Erythroblast (primary cell): ENCODE measurements around the gene HTATSF1.

Experiments
- DNase-seq, 2 experiments: peaks; one replicate each; lab custom pipeline; 2025; lab: John Stamatoyannopoulos, UW
- GATA1 ChIP-seq: IDR thresholded peaks from 2 replicates; pipeline ENCODE4 v1.6.1; 2011; ENCODE audit warnings: low read depth, mild to moderate bottlenecking, control low read depth, low read length, moderate library complexity
- POLR2A ChIP-seq: IDR thresholded peaks from 2 replicates; pipeline ENCODE4 v1.6.1; 2011; ENCODE audit warnings: mild to moderate bottlenecking, low read length

HTATSF1 gene

GRCh38 chrX:136477026-136477425 lies 20.4 kb upstream of the HTATSF1 start:
- peak; percentile 6 to 30 for DNase-seq
- no peak for TF ChIP-seq GATA1
- TF ChIP-seq POLR2A = no peak

DNA sequence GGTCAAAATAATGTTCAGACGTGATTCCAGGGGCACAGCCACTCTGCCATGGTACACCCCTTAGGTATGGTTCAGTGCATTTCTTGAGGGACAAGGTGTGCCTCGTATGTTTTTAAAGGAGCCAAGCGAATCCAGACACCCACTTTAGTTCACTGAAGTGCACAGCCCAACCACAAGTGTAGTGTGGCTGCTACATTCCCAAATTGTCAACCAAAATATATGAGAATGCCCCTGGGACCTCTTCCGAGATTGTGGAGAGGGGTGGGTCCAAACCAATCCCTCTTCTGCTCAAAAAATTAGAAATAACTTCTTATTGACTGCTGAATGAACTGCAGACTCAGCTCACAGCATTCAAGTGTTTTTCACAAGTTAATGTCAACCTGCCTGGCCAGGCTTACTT lies 17.0 kb upstream of the HTATSF1 start:
- no peak for DNase-seq
- TF ChIP-seq POLR2A (no peak), GATA1 (no peak)

GRCh38 chrX:136487647-136488046 lies 9.7 kb upstream of the HTATSF1 start, which contains the start of gene BRS3:
Gene BRS3, plus strand, starts transcription at chrX:136487947. Its CDS starts 168 bp downstream, at chrX:136488115.
- TF ChIP-seq POLR2A (no peak), GATA1 (no peak)
- DNase-seq = no peak

GRCh38 chrX:136488706-136489105 lies 8.7 kb upstream of the HTATSF1 start:
- TF ChIP-seq GATA1 (no peak), POLR2A (no peak)
- no peak for DNase-seq

DNA sequence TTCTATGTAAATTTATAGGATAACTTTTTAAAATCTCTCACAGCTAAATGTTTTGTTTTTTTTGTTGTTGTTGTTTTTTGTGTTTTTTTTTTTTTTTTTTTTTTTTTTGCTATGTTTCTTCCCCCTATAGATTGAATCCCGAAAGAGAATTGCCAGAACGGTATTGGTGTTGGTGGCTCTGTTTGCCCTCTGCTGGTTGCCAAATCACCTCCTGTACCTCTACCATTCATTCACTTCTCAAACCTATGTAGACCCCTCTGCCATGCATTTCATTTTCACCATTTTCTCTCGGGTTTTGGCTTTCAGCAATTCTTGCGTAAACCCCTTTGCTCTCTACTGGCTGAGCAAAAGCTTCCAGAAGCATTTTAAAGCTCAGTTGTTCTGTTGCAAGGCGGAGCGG lies 5.6 kb upstream of the HTATSF1 start:
- no peak for TF ChIP-seq GATA1
- no peak for TF ChIP-seq POLR2A
- no peak for DNase-seq

GRCh38 chrX:136493011-136493410 lies 4.4 kb upstream of the HTATSF1 start:
- no peak for DNase-seq
- no peak for TF ChIP-seq POLR2A
- TF ChIP-seq GATA1 = no peak

GRCh38 chrX:136495043-136495442 lies 2.3 kb upstream of the HTATSF1 start:
- no peak for DNase-seq
- no peak for TF ChIP-seq POLR2A
- TF ChIP-seq GATA1 = no peak

- TF ChIP-seq GATA1 = no peak
- peak; percentile 74 for TF ChIP-seq POLR2A
- DNase-seq = peak in 1 of 2 experiments; percentile 16
Measured at GRCh38 chrX:136496186-136496763, 1.1 kb upstream of the HTATSF1 start.

DNA sequence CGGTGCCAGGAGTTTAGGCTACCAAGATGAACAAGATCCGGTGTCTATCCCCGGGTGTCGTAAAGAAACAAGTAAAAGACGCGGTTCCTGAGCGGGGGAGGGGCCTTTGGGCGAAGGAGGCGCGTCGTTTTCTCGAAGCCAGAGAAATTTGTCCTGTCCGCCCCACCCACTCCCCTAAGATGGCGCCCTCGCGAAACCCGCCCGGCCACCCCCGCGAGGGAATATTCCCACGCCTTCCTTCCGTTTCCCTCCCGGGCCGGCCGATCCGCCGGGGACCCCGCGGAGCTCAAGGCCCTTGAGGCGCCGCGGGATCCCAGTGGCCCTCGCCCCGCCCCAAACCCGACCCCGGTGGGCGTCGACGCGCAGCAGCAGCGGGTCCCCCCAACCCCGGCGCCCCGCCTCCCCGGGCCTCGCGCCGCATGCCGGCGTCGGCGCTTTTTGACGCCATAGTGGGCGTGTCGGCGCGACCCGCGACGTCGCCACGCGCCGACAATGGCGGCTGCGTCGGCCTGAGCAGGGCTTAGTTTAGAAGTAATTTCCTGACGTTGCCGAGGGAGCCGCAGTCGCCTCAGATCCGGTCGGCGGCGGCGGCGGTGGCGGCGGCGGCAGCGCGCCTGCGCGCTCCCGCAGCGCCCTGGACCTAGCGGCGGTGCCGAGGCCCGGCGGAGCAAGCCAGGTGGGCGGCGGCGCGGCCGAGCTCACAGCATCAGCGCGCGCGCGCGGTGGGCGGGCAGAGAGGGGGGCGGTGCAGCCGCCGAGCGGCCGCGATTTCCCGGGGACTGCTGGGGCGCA lies 432 bp upstream of the HTATSF1 start:
- DNase-seq = peak; percentile 91 to 92
- TF ChIP-seq POLR2A (peak; percentile 28), GATA1 (no peak)

DNA sequence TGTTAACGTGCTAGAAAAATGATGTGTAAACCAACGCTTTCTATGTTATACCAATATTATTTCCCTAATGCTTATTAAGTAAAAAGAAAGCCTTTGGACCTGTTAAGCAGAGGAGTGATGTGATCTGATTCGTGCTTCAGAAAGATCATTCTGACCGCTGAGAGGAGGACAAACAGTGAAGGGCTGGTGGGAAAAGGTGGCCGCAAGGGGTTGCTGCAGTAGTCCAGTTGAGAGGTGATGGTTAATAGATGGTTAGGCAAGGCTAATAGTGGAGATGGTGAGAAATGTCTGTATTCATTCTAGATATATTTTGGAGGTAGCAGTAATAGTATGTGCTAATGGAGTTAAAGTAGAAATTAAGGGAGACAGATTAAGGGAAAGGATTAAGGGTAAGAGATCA lies 21.7 kb downstream of the HTATSF1 start:
- no peak for TF ChIP-seq GATA1
- no peak for TF ChIP-seq POLR2A
- DNase-seq = no peak

- no peak for TF ChIP-seq GATA1
- TF ChIP-seq POLR2A = no peak
- no peak for DNase-seq
Measured at GRCh38 chrX:136523770-136524169, 26.4 kb downstream of the HTATSF1 start.

DNA sequence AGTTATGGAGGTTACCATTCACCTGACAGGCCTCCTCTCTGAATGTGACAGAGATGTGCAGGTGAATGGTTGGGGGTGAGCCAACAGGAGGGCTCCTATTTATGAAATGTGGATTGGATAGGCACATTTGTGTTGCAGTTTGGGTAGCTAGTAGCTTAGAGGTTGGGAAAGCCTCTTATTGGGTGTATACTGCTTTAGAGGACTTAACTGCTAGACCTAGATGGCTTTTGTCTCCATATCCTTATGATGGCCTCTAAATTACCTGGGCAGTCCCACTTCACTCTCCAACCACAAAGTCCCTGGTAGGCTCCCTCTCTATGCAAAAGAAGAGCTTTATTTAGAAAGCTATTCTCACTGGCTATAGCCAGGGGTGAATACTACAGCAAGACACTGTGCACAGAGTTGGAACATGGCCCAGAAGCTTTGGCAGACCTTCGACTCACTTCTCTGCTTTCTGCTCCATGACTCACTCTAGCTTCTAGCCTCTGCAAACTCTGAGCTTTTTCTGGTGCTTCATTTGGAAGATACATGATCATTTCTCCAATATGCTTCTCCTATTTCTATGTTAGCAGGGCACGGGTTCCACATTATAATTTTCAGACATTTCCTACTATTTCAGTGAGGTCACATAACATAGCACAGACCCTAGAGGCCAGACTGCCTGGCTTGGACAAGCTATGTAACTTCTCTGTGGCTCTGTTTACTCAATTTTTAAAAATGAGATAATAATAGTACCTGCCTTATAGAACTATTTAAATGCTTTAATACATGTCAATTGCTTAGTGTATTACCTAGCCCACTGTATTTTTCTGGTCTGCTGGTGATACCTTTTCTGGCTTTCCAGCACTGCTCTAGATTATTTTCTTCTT lies 28.6 kb downstream of the HTATSF1 start:
- no peak for DNase-seq
- TF ChIP-seq POLR2A = no peak
- TF ChIP-seq GATA1 = no peak

- TF ChIP-seq POLR2A (no peak), GATA1 (no peak)
- peak in 1 of 2 experiments; percentile 4 for DNase-seq
Measured at GRCh38 chrX:136528645-136529315, 31.4 kb downstream of the HTATSF1 start.

DNA sequence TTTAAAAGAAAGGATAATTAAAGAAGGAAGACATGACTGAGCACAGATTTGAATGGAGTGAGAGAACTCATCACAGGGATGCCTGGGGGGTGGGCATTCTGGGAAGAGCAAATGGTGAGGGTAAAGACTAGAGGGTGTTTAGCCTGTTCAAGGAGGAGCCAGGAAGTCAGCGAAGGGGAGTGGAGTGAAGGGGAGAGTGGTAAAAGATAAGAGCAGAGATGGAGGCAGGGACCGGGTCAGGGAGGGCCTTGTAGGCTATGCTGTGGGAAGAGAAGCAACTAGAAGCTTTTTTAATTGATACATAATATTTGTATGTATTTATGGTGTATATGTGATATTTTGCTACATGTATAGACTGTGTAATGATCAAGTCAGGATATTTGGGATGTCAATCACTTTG lies 32.4 kb downstream of the HTATSF1 start:
- TF ChIP-seq POLR2A = no peak
- TF ChIP-seq GATA1 = no peak
- DNase-seq = no peak
